IPS-20b (cell line): Measurements from ENCODE around the gene TIGD3.

Source experiments
- H3K27ac ChIP-seq: one replicate; pipeline ENCODE4 v1.5.1; 2013; ENCODE audit warnings: low read length
- H3K27me3 ChIP-seq: 2 replicates; pipeline ENCODE4 v1.6.1; 2013; ENCODE audit warnings: mild to moderate bottlenecking, low read length, inconsistent platforms; ENCODE audit not compliant: insufficient read depth
- H3K36me3 ChIP-seq: 2 replicates; pipeline ENCODE4 v1.6.1; 2013; ENCODE audit warnings: low read depth, mild to moderate bottlenecking, inconsistent platforms, low read length, moderate library complexity; ENCODE audit not compliant: insufficient read depth
- H3K4me1 ChIP-seq: 2 replicates; pipeline ENCODE4 v1.6.1; 2013; ENCODE audit warnings: mild to moderate bottlenecking, control low read depth, inconsistent platforms, low read length, moderate library complexity; ENCODE audit not compliant: insufficient read depth
- H3K4me3 ChIP-seq: 2 replicates; pipeline ENCODE4 v1.5.1; 2013; ENCODE audit warnings: mild to moderate bottlenecking, low read length, inconsistent platforms
- H3K9ac ChIP-seq: 2 replicates; pipeline ENCODE4 v1.6.1; 2013; ENCODE audit warnings: low read depth, mild to moderate bottlenecking, inconsistent platforms, low read length, moderate library complexity
- H3K9me3 ChIP-seq: 2 replicates; pipeline ENCODE4 v1.6.1; 2013; ENCODE audit warnings: mild to moderate bottlenecking, low read depth, low read length, inconsistent platforms; ENCODE audit not compliant: insufficient read depth

The TIGD3 gene

GRCh38 chr11:65315866-65316226, 38.7 kb upstream of the TIGD3 start:
- H3K27me3 ChIP-seq = peaks cover 17% of the 10 kb centered on the region
- H3K36me3 ChIP-seq = peaks cover 6% of the 10 kb centered on the region; the same call in 1 of the 2 replicates
- peak overlapping the region; percentile 40; the same call in 1 of the 2 replicates for H3K9ac ChIP-seq
- H3K4me1 ChIP-seq = peaks cover 17% of the 10 kb centered on the region; the same call in 1 of the 2 replicates
- H3K9me3 ChIP-seq = no peaks in the 10 kb centered on the region
- no peak overlapping the region for H3K27ac ChIP-seq
- H3K4me3 ChIP-seq = peak overlapping the region; percentile 87

GRCh38 chr11:65316227-65317024, 38.1 kb upstream of the TIGD3 start:
- peaks cover 17% of the 10 kb centered on the region for H3K27me3 ChIP-seq

GRCh38 chr11:65317025-65317786, 37.3 kb upstream of the TIGD3 start:
- H3K27ac ChIP-seq = no peak overlapping the region
- H3K9ac ChIP-seq = peak overlapping the region; percentile 40; the same call in 1 of the 2 replicates
- peaks cover 17% of the 10 kb centered on the region; the same call in 1 of the 2 replicates for H3K4me1 ChIP-seq
- no peaks in the 10 kb centered on the region for H3K9me3 ChIP-seq
- peak overlapping the region; percentile 87; the same call in 1 of the 2 replicates for H3K4me3 ChIP-seq
- peaks cover 17% of the 10 kb centered on the region for H3K27me3 ChIP-seq
- H3K36me3 ChIP-seq = peaks cover 19% of the 10 kb centered on the region

More at GRCh38 chr11:65316227-65317024, 38.1 kb upstream of the TIGD3 start:
- Histone ChIP-seq H3K4me3 (peak overlapping the region; percentile 87), H3K4me1 (peaks cover 17% of the 10 kb centered on the region; the same call in 1 of the 2 replicates), H3K27ac (no peak overlapping the region), H3K9ac (peak overlapping the region; percentile 40; the same call in 1 of the 2 replicates), H3K36me3 (peaks cover 12% of the 10 kb centered on the region; the same call in 1 of the 2 replicates), H3K9me3 (no peaks in the 10 kb centered on the region)

- no peak overlapping the region for H3K9ac ChIP-seq
- no peaks in the 10 kb centered on the region for H3K9me3 ChIP-seq
- no peaks in the 10 kb centered on the region; the same call in 1 of the 2 replicates for H3K27me3 ChIP-seq
- H3K4me1 ChIP-seq = peaks cover 17% of the 10 kb centered on the region; the same call in 1 of the 2 replicates
- H3K36me3 ChIP-seq = peaks cover 25% of the 10 kb centered on the region
- no peak overlapping the region for H3K4me3 ChIP-seq
- H3K27ac ChIP-seq = no peak overlapping the region
These were observed 34.0 kb upstream of the TIGD3 start for GRCh38 chr11:65320386-65321075.

- no peak overlapping the region for H3K27ac ChIP-seq
- H3K4me3 ChIP-seq = no peak overlapping the region
- no peak overlapping the region for H3K9ac ChIP-seq
- H3K27me3 ChIP-seq = no peaks in the 10 kb centered on the region; the same call in 1 of the 2 replicates
- peaks cover 14% of the 10 kb centered on the region; the same call in 1 of the 2 replicates for H3K4me1 ChIP-seq
- H3K36me3 ChIP-seq = peaks cover 25% of the 10 kb centered on the region
- no peaks in the 10 kb centered on the region for H3K9me3 ChIP-seq
These were observed 33.5 kb upstream of the TIGD3 start for GRCh38 chr11:65321076-65321475.

GRCh38 chr11:65321828-65322485, 32.6 kb upstream of the TIGD3 start:
- H3K4me3 ChIP-seq = no peak overlapping the region
- no peaks in the 10 kb centered on the region; the same call in 1 of the 2 replicates for H3K27me3 ChIP-seq
- no peak overlapping the region for H3K27ac ChIP-seq
- H3K36me3 ChIP-seq = peaks cover 25% of the 10 kb centered on the region
- no peak overlapping the region for H3K9ac ChIP-seq
- no peaks in the 10 kb centered on the region for H3K9me3 ChIP-seq
- H3K4me1 ChIP-seq = peaks cover 6% of the 10 kb centered on the region; the same call in 1 of the 2 replicates

GRCh38 chr11:65323813-65324212, 30.7 kb upstream of the TIGD3 start:
- no peaks in the 10 kb centered on the region; the same call in 1 of the 2 replicates for H3K27me3 ChIP-seq

GRCh38 chr11:65325435-65325834, 29.1 kb upstream of the TIGD3 start:
- no peaks in the 10 kb centered on the region for H3K9me3 ChIP-seq
- no peaks in the 10 kb centered on the region for H3K4me1 ChIP-seq
- H3K27ac ChIP-seq = no peak overlapping the region
- peaks cover 6% of the 10 kb centered on the region for H3K27me3 ChIP-seq
- no peak overlapping the region for H3K4me3 ChIP-seq
- no peak overlapping the region for H3K9ac ChIP-seq
- H3K36me3 ChIP-seq = peaks cover 23% of the 10 kb centered on the region

More at GRCh38 chr11:65323813-65324212, 30.7 kb upstream of the TIGD3 start:
- Histone ChIP-seq H3K9ac (no peak overlapping the region), H3K4me1 (no peaks in the 10 kb centered on the region), H3K36me3 (peaks cover 25% of the 10 kb centered on the region), H3K9me3 (no peaks in the 10 kb centered on the region), H3K4me3 (no peak overlapping the region), H3K27ac (no peak overlapping the region)

GRCh38 chr11:65327021-65327420, 27.5 kb upstream of the TIGD3 start:
- peaks cover 7% of the 10 kb centered on the region for H3K36me3 ChIP-seq
- no peak overlapping the region for H3K9ac ChIP-seq
- peaks cover 6% of the 10 kb centered on the region for H3K27me3 ChIP-seq
- H3K4me3 ChIP-seq = no peak overlapping the region
- H3K27ac ChIP-seq = no peak overlapping the region
- H3K9me3 ChIP-seq = no peaks in the 10 kb centered on the region
- no peaks in the 10 kb centered on the region for H3K4me1 ChIP-seq

- Histone ChIP-seq H3K9ac (no peak overlapping the region), H3K9me3 (no peaks in the 10 kb centered on the region), H3K36me3 (no peaks in the 10 kb centered on the region), H3K4me1 (no peaks in the 10 kb centered on the region), H3K27me3 (peaks cover 6% of the 10 kb centered on the region), H3K27ac (no peak overlapping the region), H3K4me3 (no peak overlapping the region)
These were observed 25.1 kb upstream of the TIGD3 start for GRCh38 chr11:65329478-65329877.

GRCh38 chr11:65329944-65330403, 24.6 kb upstream of the TIGD3 start:
- Histone ChIP-seq H3K27me3 (peaks cover 6% of the 10 kb centered on the region), H3K4me1 (peaks cover 4% of the 10 kb centered on the region), H3K9ac (no peak overlapping the region), H3K27ac (no peak overlapping the region), H3K4me3 (no peak overlapping the region), H3K9me3 (no peaks in the 10 kb centered on the region), H3K36me3 (no peaks in the 10 kb centered on the region)
